H9 (cell line): ENCODE data around the gene NUP54. TPM values are rescaled to one million over a fixed set of nuclear protein-coding genes. Genes with fewer than 3 reads are reported as not detected.
A peak's percentile ranks its signal among the peaks of the same experiment; 100 is the strongest.

ENCODE experiments used
- DNase-seq: peaks from one replicate; pipeline ENCODE4 v3.0.0-alpha.2; 2017
- H2AFZ ChIP-seq: one replicate; pipeline ENCODE4 v1.6.1; 2013; ENCODE audit warnings: mild to moderate bottlenecking, low read length, control low read depth, moderate library complexity
- H2AK5ac ChIP-seq: 2 replicates; pipeline ENCODE4 v1.6.1; 2013; ENCODE audit warnings: low read length, control low read depth, mixed read lengths; ENCODE audit not compliant: insufficient read length
- H2BK120ac ChIP-seq: one replicate; pipeline ENCODE4 v1.6.1; 2013; ENCODE audit warnings: low read depth, mild to moderate bottlenecking, low read length, control low read depth, inconsistent platforms; ENCODE audit not compliant: poor library complexity, severe bottlenecking
- H2BK12ac ChIP-seq: 2 replicates; pipeline ENCODE4 v1.6.1; 2013; ENCODE audit warnings: low read length, control low read depth, mixed read lengths, low read depth; ENCODE audit not compliant: insufficient read length
- H2BK15ac ChIP-seq: 2 replicates; pipeline ENCODE4 v1.6.1; 2013; ENCODE audit warnings: low read depth, low read length, control low read depth
- H2BK20ac ChIP-seq: one replicate; pipeline ENCODE4 v1.6.1; 2013; ENCODE audit warnings: low read depth, mild to moderate bottlenecking, low read length, control low read depth, inconsistent platforms; ENCODE audit not compliant: poor library complexity, severe bottlenecking
- H2BK5ac ChIP-seq: 2 replicates; pipeline ENCODE4 v1.6.1; 2013; ENCODE audit warnings: low read length, control low read depth, mixed read lengths; ENCODE audit not compliant: insufficient read length
- H3K14ac ChIP-seq: 2 replicates; pipeline ENCODE4 v1.6.1; 2013; ENCODE audit warnings: low read length, control low read depth; ENCODE audit not compliant: insufficient read depth
- H3K18ac ChIP-seq: 2 replicates; pipeline ENCODE4 v1.6.1; 2013; ENCODE audit warnings: low read depth, mild to moderate bottlenecking, mixed read lengths, low read length, control low read depth; ENCODE audit not compliant: insufficient read length
- H3K23ac ChIP-seq: 2 replicates; pipeline ENCODE4 v1.6.1; 2013; ENCODE audit warnings: low read length, control low read depth, mixed read lengths, low read depth; ENCODE audit not compliant: insufficient read length
- H3K23me2 ChIP-seq: 2 replicates; pipeline ENCODE4 v1.6.1; 2013; ENCODE audit warnings: low read depth, mild to moderate bottlenecking, mixed read lengths, low read length, control low read depth; ENCODE audit not compliant: insufficient read length, poor library complexity, severe bottlenecking
- H3K27ac ChIP-seq: 2 replicates; pipeline ENCODE4 v1.5.1; 2013; ENCODE audit warnings: low read length, control low read depth, mixed read lengths, low read depth; ENCODE audit not compliant: insufficient read length
- H3K27me3 ChIP-seq: 2 replicates; pipeline ENCODE4 v1.6.1; 2013; ENCODE audit warnings: low read length, control low read depth, inconsistent platforms; ENCODE audit not compliant: insufficient read depth
- H3K4ac ChIP-seq: 2 replicates; pipeline ENCODE4 v1.6.1; 2013; ENCODE audit warnings: low read depth, mild to moderate bottlenecking, control low read depth, inconsistent platforms, low read length, moderate library complexity
- H3K4me1 ChIP-seq: 2 replicates; pipeline ENCODE4 v1.6.1; 2013; ENCODE audit warnings: low read length, control low read depth, inconsistent platforms; ENCODE audit not compliant: insufficient read depth
- H3K4me2 ChIP-seq: 2 replicates; pipeline ENCODE4 v1.6.1; 2013; ENCODE audit warnings: low read length, control low read depth, mixed read lengths; ENCODE audit not compliant: insufficient read length, insufficient read depth
- H3K56ac ChIP-seq: 2 replicates; pipeline ENCODE4 v1.6.1; 2013; ENCODE audit warnings: low read depth, mild to moderate bottlenecking, mixed read lengths, low read length, control low read depth; ENCODE audit not compliant: insufficient read length
- H3K79me1 ChIP-seq: 2 replicates; pipeline ENCODE4 v1.6.1; 2013; ENCODE audit warnings: low read depth, mild to moderate bottlenecking, moderate library complexity, low read length, control low read depth, inconsistent platforms; ENCODE audit not compliant: insufficient read depth, poor library complexity, severe bottlenecking
- H3K79me2 ChIP-seq: 2 replicates; pipeline ENCODE4 v1.6.1; 2013; ENCODE audit warnings: low read length, control low read depth, inconsistent platforms; ENCODE audit not compliant: insufficient read depth
- H3K9ac ChIP-seq: 2 replicates; pipeline ENCODE4 v1.6.1; 2013; ENCODE audit warnings: low read length, control low read depth, mixed read lengths; ENCODE audit not compliant: insufficient read length; ENCODE audit errors: extremely low read depth
- H3K9me3 ChIP-seq: one replicate; pipeline ENCODE4 v1.6.1; 2013; ENCODE audit warnings: low read depth, low read length, inconsistent platforms; ENCODE audit not compliant: control insufficient read depth
- H3T11ph ChIP-seq: one replicate; pipeline ENCODE4 v1.6.1; 2013; ENCODE audit warnings: mild to moderate bottlenecking, low read length, control low read depth, inconsistent platforms
- H4K20me1 ChIP-seq: one replicate; pipeline ENCODE4 v1.6.1; 2013; ENCODE audit not compliant: control insufficient read depth, insufficient read length, insufficient read depth
- H4K5ac ChIP-seq: 2 replicates; pipeline ENCODE4 v1.6.1; 2013; ENCODE audit warnings: low read depth, mild to moderate bottlenecking, mixed read lengths, low read length, control low read depth; ENCODE audit not compliant: insufficient read length
- H4K8ac ChIP-seq: replicated peaks from 2 replicates; pipeline ENCODE4 v1.6.1; 2013; ENCODE audit warnings: low read length, control low read depth, mixed read lengths, low read depth; ENCODE audit not compliant: insufficient read length
- H4K91ac ChIP-seq: 2 replicates; pipeline ENCODE4 v1.6.1; 2013; ENCODE audit warnings: low read depth, mild to moderate bottlenecking, moderate library complexity, mixed read lengths, low read length, control low read depth; ENCODE audit not compliant: insufficient read length
- H3K27ac Mint-ChIP-seq, 3 experiments: 2 replicates in 2 of 3; 3 replicates in 1 of 3; pipeline ENCODE4 v1.8.0; 2020 to 2021; ENCODE audit warnings: mixed read lengths in 3 of 3, mild to moderate bottlenecking in 1 of 3, moderate library complexity in 1 of 3
- H3K27me3 Mint-ChIP-seq: 2 replicates; pipeline ENCODE4 v1.8.0; 2021; ENCODE audit warnings: low read depth, mild to moderate bottlenecking, moderate library complexity, mixed read lengths
- H3K36me3 Mint-ChIP-seq, 3 experiments: 2 replicates in 2 of 3; 3 replicates in 1 of 3; pipeline ENCODE4 v1.8.0; 2020 to 2021; ENCODE audit warnings: low read depth in 3 of 3, mixed read lengths in 3 of 3; ENCODE audit not compliant: insufficient read depth in 1 of 3
- H3K4me1 Mint-ChIP-seq, 2 experiments: 2 replicates each; pipeline ENCODE4 v1.8.0; 2020; ENCODE audit warnings: mixed read lengths in 2 of 2
- H3K4me3 Mint-ChIP-seq, 2 experiments: 2 replicates in 1 of 2; 3 replicates in 1 of 2; pipeline ENCODE4 v1.8.0; 2020 to 2021; ENCODE audit warnings: mild to moderate bottlenecking in 2 of 2, mixed read lengths in 2 of 2, moderate library complexity in 1 of 2
- H3K9me3 Mint-ChIP-seq, 2 experiments: 2 replicates in 1 of 2; 3 replicates in 1 of 2; pipeline ENCODE4 v1.8.0; 2020; ENCODE audit warnings: mild to moderate bottlenecking in 2 of 2, mixed read lengths in 2 of 2, moderate library complexity in 1 of 2
- CTCF ChIP-seq: fragments of 200-600 bp; sonication (generic); conservative IDR thresholded peaks from 3 replicates; pipeline ENCODE4 v1.8.0; 2021; ENCODE audit warnings: antibody characterized with exemption, mild to moderate bottlenecking
- WGBS: extraction: QIAGEN DNeasy Blood & Tissue Kit; methylation state at CpG from one replicate; pipeline ENCODE4 v1.1.7; 2013; ENCODE audit warnings: missing lambda C conversion rate, low lambda C conversion rate, mixed read lengths; ENCODE audit not compliant: insufficient read length; ENCODE audit errors: extremely low coverage; 5-methylcytosine and 5-hydroxymethylcytosine counted together
- total RNA-seq: library from RNA; stranded (reverse); gene quantifications from 2 replicates; pipeline ENCODE4 v1.2.1, GENCODE V29; 2021

NUP54 gene
- total RNA-seq, 1 experiment from 2014 or later = 129 TPM

DNA sequence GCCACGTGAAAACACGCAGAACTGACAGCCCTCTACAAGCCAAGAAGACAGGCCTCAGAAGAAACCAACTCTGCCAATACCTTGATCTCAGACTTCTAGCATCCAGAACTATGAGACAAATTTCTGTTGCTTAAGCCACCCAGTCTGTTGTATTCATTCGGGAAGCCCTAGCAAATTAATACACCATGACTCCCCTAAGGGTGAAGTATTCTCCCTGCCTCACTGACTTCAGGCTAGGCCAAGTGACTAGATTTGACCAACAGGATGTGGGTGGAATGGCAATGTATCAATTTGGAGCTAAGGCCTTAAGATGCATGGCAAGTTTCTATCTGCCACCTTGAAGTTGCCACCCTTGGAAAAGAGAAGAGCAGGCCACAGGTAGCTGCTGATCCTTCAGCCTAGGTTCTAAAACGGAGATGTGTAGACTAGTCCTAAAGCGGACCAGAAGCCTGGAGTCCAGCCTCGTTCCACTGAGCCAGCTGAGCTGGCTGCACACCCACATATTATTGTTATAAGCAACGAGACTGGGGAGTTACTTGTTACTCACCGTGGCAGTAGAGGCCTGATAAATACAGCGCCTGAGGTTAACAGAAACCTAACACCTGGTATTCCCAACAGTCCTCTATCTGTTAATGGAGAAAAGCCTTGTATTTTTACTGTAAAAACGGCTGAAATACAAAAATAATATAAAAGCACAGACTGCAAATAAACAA lies 49.0 kb upstream of the NUP54 start:
- no peak overlapping the region for H4K5ac ChIP-seq
- H3K56ac ChIP-seq = no peak overlapping the region
- no peak overlapping the region for H3K23ac ChIP-seq
- H3K27ac ChIP-seq = no peak overlapping the region
- no peak overlapping the region for H3T11ph ChIP-seq
- WGBS = no CpG with 5 or more reads among the region's 10 CpGs
- peaks cover 5% of the 10 kb centered on the region for H3K9me3 ChIP-seq
- TF ChIP-seq CTCF = no peak
- no peaks in the 10 kb centered on the region for H3K23me2 ChIP-seq
- H4K20me1 ChIP-seq = no peaks in the 10 kb centered on the region
- H2BK20ac ChIP-seq = no peak overlapping the region
- H4K8ac ChIP-seq = no peak overlapping the region
- H2BK5ac ChIP-seq = no peak overlapping the region
- H3K4me1 ChIP-seq = peaks cover 2% of the 10 kb centered on the region; the same call in 1 of the 2 replicates
- H2AK5ac ChIP-seq = no peak overlapping the region
- peaks cover 7% of the 10 kb centered on the region for H3K79me1 ChIP-seq
- no peak for DNase-seq
- H3K27me3 ChIP-seq = no peaks in the 10 kb centered on the region
- Mint-ChIP-seq H3K9me3 (peaks cover 5 to 17% of the 10 kb centered on the region in 2 experiments; a peak in 4 of 5 replicates), H3K27me3 (no peaks in the 10 kb centered on the region; the same call in 1 of the 2 replicates), H3K4me3 (no peak overlapping the region), H3K27ac (peak overlapping the region in 1 of 3 experiments; percentile 70; a peak in 1 of 7 replicates), H3K36me3 (peaks cover 28 to 30% (median 29%) of the 10 kb centered on the region in 3 experiments), H3K4me1 (peaks cover 22 to 25% of the 10 kb centered on the region in 2 experiments)
- H2AFZ ChIP-seq = no peak overlapping the region
- no peak overlapping the region for H3K14ac ChIP-seq
- H3K4me2 ChIP-seq = no peak overlapping the region
- no peak overlapping the region for H2BK15ac ChIP-seq
- H3K18ac ChIP-seq = no peak overlapping the region
- no peak overlapping the region for H3K4ac ChIP-seq
- no peak overlapping the region for H2BK12ac ChIP-seq
- H2BK120ac ChIP-seq = no peak overlapping the region
- no peaks in the 10 kb centered on the region; the same call in 1 of the 2 replicates for H3K79me2 ChIP-seq
- no peak overlapping the region for H4K91ac ChIP-seq
- H3K9ac ChIP-seq = no peak overlapping the region
